HFF-Myc (cell line): ENCODE results near the gene GRB7.

Experiments
- DNase-seq: peaks from one replicate; pipeline ENCODE4 v3.0.0-alpha.2; 2011; ENCODE audit warnings: low read depth; ENCODE audit errors: extremely low read depth
- H3K4me3 ChIP-seq: replicated peaks from 2 replicates; pipeline ENCODE4 v1.5.1; 2011; ENCODE audit warnings: low read depth, mild to moderate bottlenecking, control low read depth, low read length
- TF ChIP-seq, protein P1 (sequence below): IDR thresholded peaks from 2 replicates; pipeline ENCODE4 v1.5.1; 2012; ENCODE audit warnings: mild to moderate bottlenecking, low read depth, low read length, control low read depth; ENCODE audit errors: missing control alignments

The GRB7 gene

DNA sequence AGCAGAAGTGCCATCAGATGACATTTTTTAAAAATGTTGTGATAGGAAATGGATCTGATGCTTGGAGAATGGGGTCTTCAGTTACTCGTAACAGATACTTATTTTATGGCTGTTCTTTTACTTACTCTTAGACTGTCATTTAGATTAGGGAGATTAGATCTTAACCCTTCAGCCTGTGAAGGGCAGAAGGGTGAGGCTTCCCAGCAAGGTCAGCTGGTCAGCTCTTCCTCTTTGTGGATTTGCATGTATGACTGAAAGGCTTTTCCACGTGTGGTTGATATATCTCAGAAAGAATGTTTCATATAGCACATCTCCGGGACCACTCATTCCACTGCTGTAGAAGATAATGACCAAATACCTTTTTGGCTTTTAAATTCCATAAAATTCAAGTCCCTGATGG, 27.4 kb downstream of the GRB7 start:
- TF ChIP-seq, protein P1, sequence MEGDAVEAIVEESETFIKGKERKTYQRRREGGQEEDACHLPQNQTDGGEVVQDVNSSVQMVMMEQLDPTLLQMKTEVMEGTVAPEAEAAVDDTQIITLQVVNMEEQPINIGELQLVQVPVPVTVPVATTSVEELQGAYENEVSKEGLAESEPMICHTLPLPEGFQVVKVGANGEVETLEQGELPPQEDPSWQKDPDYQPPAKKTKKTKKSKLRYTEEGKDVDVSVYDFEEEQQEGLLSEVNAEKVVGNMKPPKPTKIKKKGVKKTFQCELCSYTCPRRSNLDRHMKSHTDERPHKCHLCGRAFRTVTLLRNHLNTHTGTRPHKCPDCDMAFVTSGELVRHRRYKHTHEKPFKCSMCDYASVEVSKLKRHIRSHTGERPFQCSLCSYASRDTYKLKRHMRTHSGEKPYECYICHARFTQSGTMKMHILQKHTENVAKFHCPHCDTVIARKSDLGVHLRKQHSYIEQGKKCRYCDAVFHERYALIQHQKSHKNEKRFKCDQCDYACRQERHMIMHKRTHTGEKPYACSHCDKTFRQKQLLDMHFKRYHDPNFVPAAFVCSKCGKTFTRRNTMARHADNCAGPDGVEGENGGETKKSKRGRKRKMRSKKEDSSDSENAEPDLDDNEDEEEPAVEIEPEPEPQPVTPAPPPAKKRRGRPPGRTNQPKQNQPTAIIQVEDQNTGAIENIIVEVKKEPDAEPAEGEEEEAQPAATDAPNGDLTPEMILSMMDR, result no peak
- H3K4me3 ChIP-seq, result no peak overlapping the region
- no peak for DNase-seq

GRCh38 chr17:39765766-39766165, 28.0 kb downstream of the GRB7 start:
- H3K4me3 ChIP-seq, result no peak overlapping the region
- no peak for DNase-seq
- TF ChIP-seq, protein P1, result no peak

- TF ChIP-seq, protein P1, result no peak
- no peak overlapping the region for H3K4me3 ChIP-seq
- no peak for DNase-seq
Measured at GRCh38 chr17:39767147-39767546, 29.4 kb downstream of the GRB7 start.

- TF ChIP-seq, protein P1, result no peak
- peak; percentile 93 for DNase-seq
- H3K4me3 ChIP-seq, result no peak overlapping the region
Measured at GRCh38 chr17:39769974-39770587, 32.3 kb downstream of the GRB7 start.

GRCh38 chr17:39772415-39772814, 34.7 kb downstream of the GRB7 start:
- H3K4me3 ChIP-seq, result no peak overlapping the region
- no peak for DNase-seq
- TF ChIP-seq, protein P1, result no peak

DNA sequence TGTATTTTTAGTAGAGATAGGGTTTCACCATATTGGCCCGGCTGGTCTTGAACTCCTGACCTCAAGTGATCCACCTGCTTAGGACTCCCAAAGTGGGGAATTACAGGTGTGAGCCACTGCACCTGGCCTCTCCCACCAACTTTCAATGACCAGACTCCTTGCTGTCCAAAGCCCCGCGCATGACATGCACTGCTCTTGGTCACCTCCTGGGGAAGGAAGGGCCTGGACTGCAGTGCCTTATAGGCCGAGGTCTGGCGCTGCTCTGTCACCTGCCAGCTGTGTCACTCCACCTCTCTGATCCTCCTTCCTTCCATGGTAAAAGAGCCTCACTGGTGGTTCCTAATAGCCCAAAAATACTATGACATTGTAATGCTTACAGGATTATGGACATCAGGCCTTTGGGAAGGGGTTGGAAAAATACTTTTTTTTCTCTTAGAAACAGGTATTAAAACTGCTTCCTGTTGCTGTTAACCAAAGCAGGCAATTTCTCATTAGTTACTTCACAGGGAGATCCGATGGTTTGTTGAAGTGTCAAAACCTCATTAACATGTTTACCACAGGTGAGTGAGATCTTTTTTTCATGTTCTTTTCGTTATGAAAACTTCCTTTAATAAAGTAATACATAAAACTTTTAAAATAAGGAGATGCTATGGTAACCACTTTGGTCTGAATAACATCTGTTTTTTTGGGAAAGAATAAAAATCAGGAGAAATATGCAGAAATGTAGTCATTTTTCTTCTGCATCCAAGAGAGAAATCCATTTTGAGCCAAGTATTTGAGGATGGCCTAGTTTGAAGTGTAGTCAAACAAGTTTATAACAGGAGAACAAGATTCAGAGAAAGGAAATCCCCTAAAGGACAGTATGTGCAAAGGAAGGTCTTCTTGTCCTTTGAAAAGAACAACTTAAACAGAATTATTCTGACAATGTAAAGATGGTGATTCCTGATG, 35.5 kb downstream of the GRB7 start:
- no peak for DNase-seq
- TF ChIP-seq, protein P1, result no peak
- H3K4me3 ChIP-seq, result no peak overlapping the region
